Subcutaneous adipose tissue (tissue), 4 donors: ENCODE measurements around the gene LRRFIP1. TPM values are rescaled to one million over a fixed set of nuclear protein-coding genes. Genes with fewer than 3 reads are reported as not detected.

Experiments
- total RNA-seq, 4 donors: library from RNA; depleted of rRNA; stranded (reverse); fragments of >200 nt; gene quantifications; one replicate each; pipeline ENCODE4 v1.1.0, GENCODE V29; 2016
- TF ChIP-seq, protein P1 (sequence below): fragments of 450-650 bp; IDR thresholded peaks from one replicate; pipeline ENCODE4 v1.5.1; 2016; ENCODE audit warnings: low read depth, mild to moderate bottlenecking, control low read depth, antibody characterized with exemption, moderate library complexity

The LRRFIP1 gene
- total RNA-seq, 4 donors from 2014 or later, result 85.4 to 130 (median 99.6) TPM

DNA sequence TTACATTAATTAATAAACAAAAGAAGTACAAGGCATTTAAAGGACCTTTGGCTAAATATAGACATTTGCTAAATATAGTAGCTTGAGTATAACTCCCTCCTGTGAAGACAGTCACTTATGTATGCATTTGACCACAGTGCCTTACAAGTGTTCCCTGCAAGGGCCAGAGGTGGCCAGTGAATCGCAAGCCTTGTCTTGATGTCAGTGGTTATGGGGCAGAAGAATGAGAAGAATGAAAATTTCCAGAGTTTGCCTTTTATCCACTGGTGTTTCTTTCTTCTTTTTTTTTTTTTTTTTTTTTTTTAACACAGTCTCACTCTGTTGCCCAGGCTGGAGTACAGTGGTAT, 1.8 kb downstream of the LRRFIP1 start:
- TF ChIP-seq, protein P1, sequence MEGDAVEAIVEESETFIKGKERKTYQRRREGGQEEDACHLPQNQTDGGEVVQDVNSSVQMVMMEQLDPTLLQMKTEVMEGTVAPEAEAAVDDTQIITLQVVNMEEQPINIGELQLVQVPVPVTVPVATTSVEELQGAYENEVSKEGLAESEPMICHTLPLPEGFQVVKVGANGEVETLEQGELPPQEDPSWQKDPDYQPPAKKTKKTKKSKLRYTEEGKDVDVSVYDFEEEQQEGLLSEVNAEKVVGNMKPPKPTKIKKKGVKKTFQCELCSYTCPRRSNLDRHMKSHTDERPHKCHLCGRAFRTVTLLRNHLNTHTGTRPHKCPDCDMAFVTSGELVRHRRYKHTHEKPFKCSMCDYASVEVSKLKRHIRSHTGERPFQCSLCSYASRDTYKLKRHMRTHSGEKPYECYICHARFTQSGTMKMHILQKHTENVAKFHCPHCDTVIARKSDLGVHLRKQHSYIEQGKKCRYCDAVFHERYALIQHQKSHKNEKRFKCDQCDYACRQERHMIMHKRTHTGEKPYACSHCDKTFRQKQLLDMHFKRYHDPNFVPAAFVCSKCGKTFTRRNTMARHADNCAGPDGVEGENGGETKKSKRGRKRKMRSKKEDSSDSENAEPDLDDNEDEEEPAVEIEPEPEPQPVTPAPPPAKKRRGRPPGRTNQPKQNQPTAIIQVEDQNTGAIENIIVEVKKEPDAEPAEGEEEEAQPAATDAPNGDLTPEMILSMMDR, result no peak

DNA sequence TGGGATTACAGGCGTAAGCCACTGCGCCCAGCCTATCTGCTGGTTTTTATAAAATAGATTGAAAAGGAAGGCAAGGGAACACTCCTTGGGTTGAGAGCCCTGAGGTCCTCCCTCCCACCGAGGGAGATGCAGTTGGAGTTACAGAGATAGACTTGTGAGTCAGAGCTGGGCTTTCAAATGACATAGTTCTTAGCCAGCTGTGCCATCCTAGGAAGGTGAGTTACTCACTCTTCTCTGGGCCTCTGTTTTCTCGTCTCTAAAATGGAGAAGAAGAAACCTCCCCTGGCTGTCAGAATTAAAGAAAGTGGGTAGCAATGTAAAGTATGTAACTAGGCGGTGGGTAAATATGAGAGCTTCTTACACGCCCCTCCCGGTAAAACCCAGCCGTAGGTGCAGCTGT, 2.4 kb downstream of the LRRFIP1 start:
- TF ChIP-seq, protein P1, result no peak

DNA sequence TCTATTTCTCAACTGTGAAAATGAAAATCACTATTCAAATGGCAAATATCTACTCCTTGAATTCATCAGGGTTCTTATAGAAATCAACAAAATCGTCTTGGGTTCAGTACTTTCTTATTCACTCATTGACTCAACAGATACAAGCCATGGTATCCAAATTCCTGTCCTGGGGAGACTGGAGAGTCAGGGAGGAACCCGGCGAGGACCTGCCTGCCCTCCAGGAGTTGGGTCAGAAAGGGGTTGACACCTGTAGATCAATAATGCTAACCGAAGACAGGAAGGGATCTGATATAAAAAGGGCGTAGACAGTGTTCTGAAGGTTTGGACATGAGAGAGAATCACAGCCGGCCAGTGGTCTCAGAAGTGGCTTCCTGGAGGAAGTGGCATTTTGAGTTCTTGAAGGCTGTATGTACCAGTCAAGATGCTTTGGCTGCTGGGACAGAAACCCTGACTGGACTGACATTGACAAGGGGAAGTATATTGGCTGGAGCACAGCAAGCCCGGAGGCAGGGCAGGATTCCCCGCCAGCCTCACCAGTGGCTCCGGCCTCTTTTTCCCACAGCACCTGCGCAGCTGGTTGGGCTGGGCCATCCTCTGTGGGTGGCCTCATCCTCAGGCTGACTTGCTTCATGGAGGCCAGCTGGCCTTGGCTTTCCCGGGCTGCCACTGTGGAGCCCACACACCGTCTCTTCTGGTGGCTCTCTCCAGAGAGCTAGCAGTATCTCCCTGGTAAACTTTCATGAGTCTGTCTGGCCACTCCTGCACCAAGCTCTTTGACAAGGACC, 3.0 kb downstream of the LRRFIP1 start:
- TF ChIP-seq, protein P1, result no peak

DNA sequence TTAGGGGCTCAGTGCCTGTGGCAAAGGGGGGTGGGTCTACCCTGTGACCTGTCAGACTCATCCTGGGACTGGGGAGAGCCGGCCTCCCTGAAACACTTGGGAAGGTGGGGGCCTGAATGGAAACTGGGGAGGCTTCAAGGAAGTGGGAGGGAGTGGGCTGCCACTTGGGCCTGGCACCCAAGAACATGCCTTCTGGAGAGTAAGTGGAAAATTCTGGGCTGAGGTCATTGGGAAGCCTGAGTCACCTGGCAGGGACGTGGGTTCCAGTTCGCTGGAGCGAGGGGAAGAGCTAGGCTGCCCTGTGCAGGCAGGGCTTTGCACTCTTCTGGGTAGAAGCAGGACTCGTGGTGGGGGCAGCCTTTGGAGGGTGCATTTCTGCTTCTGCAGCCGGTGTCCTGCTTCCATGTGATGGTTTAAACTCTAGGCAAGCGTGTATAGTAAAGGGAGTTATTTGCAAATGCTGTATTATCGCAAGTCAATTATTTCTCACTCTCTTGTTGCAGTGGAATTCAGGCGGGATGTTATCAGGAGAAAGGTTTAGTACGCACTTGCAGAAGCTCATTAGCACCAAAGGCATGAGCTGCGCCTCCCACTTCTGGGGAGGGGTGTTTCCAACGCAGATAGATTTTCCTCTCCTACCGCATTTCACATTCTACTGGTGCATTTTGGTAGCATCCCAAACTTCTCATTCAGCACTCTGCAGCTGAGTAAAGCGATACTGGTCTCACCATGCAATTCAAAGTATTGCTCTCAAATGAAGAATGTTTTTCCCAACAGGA, 3.8 kb downstream of the LRRFIP1 start:
- TF ChIP-seq, protein P1, result no peak

DNA sequence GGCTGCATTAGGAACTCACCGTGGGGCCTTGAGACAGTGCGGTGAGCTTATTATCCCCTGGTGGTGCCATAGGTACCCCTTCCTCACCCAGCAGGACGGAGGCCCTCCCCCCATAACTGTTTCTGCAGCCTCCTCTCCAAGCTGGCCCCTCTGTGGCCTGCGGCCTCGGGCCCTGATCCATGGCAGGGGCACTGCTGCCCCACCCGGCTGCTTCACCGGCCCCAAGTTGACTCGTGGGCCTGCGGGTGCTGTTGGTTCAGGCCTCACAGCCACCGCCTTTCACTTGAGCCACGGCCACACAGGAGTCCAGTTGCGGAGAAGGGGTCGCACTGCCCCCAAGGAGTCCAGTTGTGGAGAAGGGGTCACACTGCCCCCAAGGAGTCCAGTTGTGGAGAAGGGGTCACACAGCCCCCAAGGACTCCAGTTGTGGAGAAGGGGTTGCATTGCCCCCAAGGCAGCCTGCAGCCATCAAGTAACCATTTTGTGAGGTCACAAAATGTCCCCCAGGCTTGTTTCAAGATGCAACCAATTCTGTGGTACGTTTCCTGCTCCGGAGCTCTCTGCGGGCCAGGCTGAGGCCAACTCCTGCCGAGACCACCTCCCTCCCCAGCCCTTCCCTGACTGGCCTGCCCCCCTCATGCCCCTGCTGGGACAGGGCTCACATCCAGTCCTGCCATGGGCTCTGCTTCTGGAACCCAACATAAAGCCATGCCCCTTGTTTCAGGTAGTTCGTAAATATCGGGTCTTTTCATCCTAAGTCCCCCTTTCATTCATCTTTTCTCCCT, 4.6 kb downstream of the LRRFIP1 start:
- TF ChIP-seq, protein P1, result no peak

DNA sequence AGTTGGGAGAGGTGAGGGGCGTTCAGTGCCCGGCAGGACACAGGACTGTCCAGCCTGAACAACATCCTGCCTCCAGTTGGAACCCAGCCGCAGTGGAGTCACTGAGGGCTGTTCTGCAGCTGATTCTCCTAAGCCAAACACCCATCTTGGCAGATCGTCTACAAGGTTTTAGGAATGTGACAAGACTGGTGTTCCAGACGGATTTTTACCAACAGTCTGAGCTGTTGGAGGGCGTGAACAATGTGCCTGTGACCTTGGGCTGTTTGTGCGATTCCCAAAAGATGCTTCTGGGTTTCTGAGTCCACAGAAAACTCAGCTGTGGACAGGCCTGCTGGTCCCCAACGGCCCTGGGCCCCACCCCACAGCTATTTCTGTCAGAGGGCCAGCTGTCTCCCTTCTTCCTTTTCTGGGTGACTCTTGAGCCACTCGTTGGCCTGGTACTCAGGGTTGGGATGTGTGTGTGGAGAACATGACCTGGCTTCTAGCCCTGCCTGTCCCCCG, 5.7 kb downstream of the LRRFIP1 start:
- TF ChIP-seq, protein P1, result no peak
